ENCODE measurements around the gene WDR86. TPM values are rescaled to one million over a fixed set of nuclear protein-coding genes. Genes with fewer than 3 reads are reported as not detected.

Gene WDR86
- total and polyA plus RNA-seq, 2 of the 8 experiments (the other 6 are each of a cell fraction or from before 2014, with no cell fraction given) = 12.7 to 15.8 TPM

DNA sequence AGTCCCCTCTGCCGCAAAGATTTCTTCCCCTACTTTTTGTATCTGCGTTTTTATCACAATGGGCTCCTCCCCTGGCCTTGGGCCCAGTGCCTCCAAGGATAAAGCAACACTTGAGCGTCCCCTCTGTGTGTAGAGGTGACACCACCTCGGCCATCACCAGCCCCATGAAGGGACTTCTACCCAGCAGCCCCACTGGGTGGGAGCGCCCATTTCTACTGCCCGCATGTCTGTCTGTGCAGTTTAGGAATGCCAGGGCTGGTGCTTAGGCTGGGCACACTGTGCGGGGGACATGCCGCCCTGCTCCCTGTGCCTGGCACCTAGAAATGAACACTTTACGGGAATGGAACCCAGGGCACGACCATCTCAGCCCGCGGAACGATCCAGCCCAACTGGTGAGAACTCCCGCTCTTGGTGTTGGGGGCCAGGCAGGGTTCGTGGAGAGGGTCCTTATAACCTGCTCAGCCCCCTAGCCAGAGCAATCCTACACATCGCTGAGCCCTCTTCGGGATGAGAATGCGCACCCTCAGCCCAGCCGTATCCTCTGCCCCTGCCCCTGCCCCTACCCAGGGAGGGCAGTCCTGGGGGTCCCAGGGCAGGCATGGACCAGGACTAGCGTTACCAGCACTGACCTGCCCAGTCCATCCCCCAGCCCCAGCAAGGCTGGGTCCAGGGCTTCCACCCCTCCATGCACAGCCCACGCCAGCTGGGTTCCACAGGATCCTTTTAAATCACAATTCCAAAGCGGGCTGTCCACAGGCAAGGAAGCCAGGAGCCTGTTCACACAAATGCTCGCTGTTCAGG is 17.3 kb upstream of the WDR86 start:
- H3K4me3 ChIP-seq (ENCODE audit: extremely low read depth in 1 of 4, insufficient read depth in 2 of 4, low read depth in 3 of 4, low read length in 4 of 4) = no peak overlapping the region
- no peak overlapping the region for H3K9ac ChIP-seq (replicated peaks in 1 of 4; ENCODE audit: extremely low read depth in 1 of 4, low read depth in 3 of 4, low read length in 3 of 4)
- H2BK5ac ChIP-seq (ENCODE audit: low read depth, low read length) = 0 out of 2 replicates have a peak overlapping the region, but pooled peaks have one; percentile 39
- ChIA-PET POLR2A (ENCODE audit: partially characterized antibody) (interaction anchor here (0.8 to 1.9 kb wide), 5 partner anchors 8 to 205 kb away, joined by 3 to 5 read pairs (median 3); no protein-coding TSS in a partner anchor), CTCF (ENCODE audit: partially characterized antibody) (interaction anchor here (1.0 to 2.2 kb wide), 3 partner anchors 15 to 55 kb away, joined by 3 to 5 read pairs (median 4); no protein-coding TSS in a partner anchor)
- H3K27ac ChIP-seq (ENCODE audit: low read depth, low read length) = no peak overlapping the region
- no peak overlapping the region for H3K4me2 ChIP-seq (ENCODE audit: insufficient read depth in 1 of 2, low read depth in 2 of 2, low read length in 2 of 2)
- H3K36me3 ChIP-seq (ENCODE audit: control insufficient read depth in 2 of 4, insufficient read depth in 4 of 4, low read length in 3 of 4) = no peaks in the 10 kb centered on the region
- no peak for FAIRE-seq
- H2BK120ac ChIP-seq (replicated peaks; ENCODE audit: low read depth, low read length) = no peak overlapping the region
- H4K20me1 ChIP-seq (replicated peaks in 1 of 2; ENCODE audit: control insufficient read depth in 1 of 2, insufficient read depth in 2 of 2, low read length in 2 of 2) = no peaks in the 10 kb centered on the region
- no peaks in the 10 kb centered on the region for H3K79me1 ChIP-seq (ENCODE audit: low read depth, low read length)
- no peaks in the 10 kb centered on the region for H3K23me2 ChIP-seq (ENCODE audit: low read depth, low read length)
- H3K23ac ChIP-seq (ENCODE audit: insufficient read length) = no peak overlapping the region
- H3K27me3 ChIP-seq (replicated peaks in 1 of 4; ENCODE audit: control insufficient read depth in 3 of 4, extremely low read depth in 1 of 4, insufficient read depth in 3 of 4, low read length in 3 of 4) = no peaks in the 10 kb centered on the region
- no peak overlapping the region for H2BK12ac ChIP-seq (ENCODE audit: low read depth, low read length)
- H2AK5ac ChIP-seq (ENCODE audit: low read depth, low read length) = no peak overlapping the region
- no peak overlapping the region for H2BK15ac ChIP-seq (ENCODE audit: low read length)
- no peak overlapping the region for H3K56ac ChIP-seq (replicated peaks; ENCODE audit: insufficient read length, low read depth, low read length)
- H4K91ac ChIP-seq (replicated peaks; ENCODE audit: insufficient read length, low read length) = no peak overlapping the region
- H4K5ac ChIP-seq (ENCODE audit: insufficient read length, low read depth, low read length) = no peak overlapping the region
- H3K18ac ChIP-seq (ENCODE audit: extremely low read depth, low read length) = no peak overlapping the region
- peaks cover 5 to 20% (median 11%) of the 10 kb centered on the region in 4 experiments for H3K4me1 ChIP-seq (replicated peaks in 1 of 4; ENCODE audit: control insufficient read depth in 3 of 4, insufficient read depth in 4 of 4, low read length in 3 of 4)
- DNase-seq (ENCODE audit: low read depth in 1 of 2, low spot score in 2 of 2) = peak in 1 of 2 experiments; percentile 43
- H4K8ac ChIP-seq (ENCODE audit: extremely low read depth, insufficient read depth, low read length) = no peak overlapping the region; the same call in 1 of the 2 replicates
- no peak overlapping the region for H2AFZ ChIP-seq (ENCODE audit: low read length)
- H3K4ac ChIP-seq (replicated peaks; ENCODE audit: insufficient read length, low read depth, low read length) = no peak overlapping the region
- H3K14ac ChIP-seq (ENCODE audit: insufficient read length) = no peak overlapping the region
- WGBS, 2 experiments (ENCODE audit: extremely low coverage in 1 of 2, insufficient coverage in 1 of 2, insufficient read length in 1 of 2, insufficient replicate concordance in 2 of 2, low coverage in 1 of 2, low lambda C conversion rate in 2 of 2, missing lambda C conversion rate in 1 of 2) = 92% methylated on average over 23 of the region's 23 CpGs; no CpG with 5 or more reads in 1 of the 2 experiments
- no peaks in the 10 kb centered on the region for H3K9me3 ChIP-seq (ENCODE audit: insufficient read depth in 2 of 2, low read depth in 1 of 2, low read length in 1 of 2)
- H2BK20ac ChIP-seq (ENCODE audit: low read length) = no peak overlapping the region
- H3K79me2 ChIP-seq (ENCODE audit: control insufficient read depth in 1 of 2, insufficient read depth in 2 of 2, low read length in 2 of 2) = no peaks in the 10 kb centered on the region
- TF ChIP-seq SIN3A (conservative IDR thresholded peaks at IDR 0.05 in 1 of 2, IDR thresholded peaks at IDR 0.05 in 1 of 2; ENCODE audit: low read depth in 1 of 2, low read length in 2 of 2) (no peak), TAF1 (IDR thresholded peaks at IDR 0.05; ENCODE audit: low read depth, low read length) (no peak), CHD2 (IDR thresholded peaks at IDR 0.05; ENCODE audit: low read length) (no peak), SP2 (IDR thresholded peaks at IDR 0.05; ENCODE audit: low read length) (no peak), HDAC6 (IDR thresholded peaks at IDR 0.05; ENCODE audit: low read depth, low read length) (no peak), CHD1 (IDR thresholded peaks at IDR 0.05; ENCODE audit: low read depth, low read length) (no peak), RXRA (IDR thresholded peaks at IDR 0.05; ENCODE audit: insufficient read depth, low read depth, low read length) (no peak), TAF7 (optimal IDR thresholded peaks at IDR 0.05; ENCODE audit: borderline replicate concordance, low read depth, low read length) (no peak)
- TF ChIP-seq, protein P1, sequence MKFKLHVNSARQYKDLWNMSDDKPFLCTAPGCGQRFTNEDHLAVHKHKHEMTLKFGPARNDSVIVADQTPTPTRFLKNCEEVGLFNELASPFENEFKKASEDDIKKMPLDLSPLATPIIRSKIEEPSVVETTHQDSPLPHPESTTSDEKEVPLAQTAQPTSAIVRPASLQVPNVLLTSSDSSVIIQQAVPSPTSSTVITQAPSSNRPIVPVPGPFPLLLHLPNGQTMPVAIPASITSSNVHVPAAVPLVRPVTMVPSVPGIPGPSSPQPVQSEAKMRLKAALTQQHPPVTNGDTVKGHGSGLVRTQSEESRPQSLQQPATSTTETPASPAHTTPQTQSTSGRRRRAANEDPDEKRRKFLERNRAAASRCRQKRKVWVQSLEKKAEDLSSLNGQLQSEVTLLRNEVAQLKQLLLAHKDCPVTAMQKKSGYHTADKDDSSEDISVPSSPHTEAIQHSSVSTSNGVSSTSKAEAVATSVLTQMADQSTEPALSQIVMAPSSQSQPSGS (IDR thresholded peaks at IDR 0.05; ENCODE audit: low read length) = no peak
